ENCODE data around the gene LMTK2. TPM values are rescaled to one million over a fixed set of nuclear protein-coding genes. Genes with fewer than 3 reads are reported as not detected.

Gene LMTK2
- total RNA-seq, 1 donor from 2014 or later = 20.6 TPM

DNA sequence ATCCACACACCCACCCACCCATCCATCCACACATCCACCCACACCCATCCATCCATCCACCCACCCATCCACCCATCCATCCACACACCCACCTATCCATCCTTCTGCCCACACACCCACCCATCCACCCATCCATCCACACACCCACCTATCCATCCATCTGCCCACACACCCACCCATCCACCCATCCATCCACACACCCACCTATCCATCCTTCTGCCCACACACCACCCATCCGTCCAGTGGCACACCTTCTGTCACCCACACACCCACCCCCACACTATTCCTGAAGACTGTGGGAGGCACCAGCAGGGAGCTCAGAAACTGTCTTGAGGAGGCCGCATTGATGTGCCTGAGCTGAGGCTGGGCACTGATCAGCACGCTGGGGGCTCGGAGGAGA, 136.3 kb downstream of the LMTK2 start:
- H3K36me3 Mint-ChIP-seq (ENCODE audit: unreplicated experiment) = peaks cover 6% of the 10 kb centered on the region
- DNase-seq = no peak
- H3K4me1 Mint-ChIP-seq (ENCODE audit: low read depth, unreplicated experiment) = peaks cover 1% of the 10 kb centered on the region
- peaks cover 3% of the 10 kb centered on the region for H3K27me3 Mint-ChIP-seq (ENCODE audit: unreplicated experiment)
- TF ChIP-seq, protein P1, sequence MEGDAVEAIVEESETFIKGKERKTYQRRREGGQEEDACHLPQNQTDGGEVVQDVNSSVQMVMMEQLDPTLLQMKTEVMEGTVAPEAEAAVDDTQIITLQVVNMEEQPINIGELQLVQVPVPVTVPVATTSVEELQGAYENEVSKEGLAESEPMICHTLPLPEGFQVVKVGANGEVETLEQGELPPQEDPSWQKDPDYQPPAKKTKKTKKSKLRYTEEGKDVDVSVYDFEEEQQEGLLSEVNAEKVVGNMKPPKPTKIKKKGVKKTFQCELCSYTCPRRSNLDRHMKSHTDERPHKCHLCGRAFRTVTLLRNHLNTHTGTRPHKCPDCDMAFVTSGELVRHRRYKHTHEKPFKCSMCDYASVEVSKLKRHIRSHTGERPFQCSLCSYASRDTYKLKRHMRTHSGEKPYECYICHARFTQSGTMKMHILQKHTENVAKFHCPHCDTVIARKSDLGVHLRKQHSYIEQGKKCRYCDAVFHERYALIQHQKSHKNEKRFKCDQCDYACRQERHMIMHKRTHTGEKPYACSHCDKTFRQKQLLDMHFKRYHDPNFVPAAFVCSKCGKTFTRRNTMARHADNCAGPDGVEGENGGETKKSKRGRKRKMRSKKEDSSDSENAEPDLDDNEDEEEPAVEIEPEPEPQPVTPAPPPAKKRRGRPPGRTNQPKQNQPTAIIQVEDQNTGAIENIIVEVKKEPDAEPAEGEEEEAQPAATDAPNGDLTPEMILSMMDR (IDR thresholded peaks at IDR 0.05; ENCODE audit: partially characterized antibody, unreplicated experiment) = no peak
- no peak overlapping the region for H3K4me3 Mint-ChIP-seq (ENCODE audit: unreplicated experiment)
- H3K27ac Mint-ChIP-seq (ENCODE audit: unreplicated experiment) = no peak overlapping the region
- H3K9me3 Mint-ChIP-seq (ENCODE audit: unreplicated experiment) = peaks cover 3% of the 10 kb centered on the region

DNA sequence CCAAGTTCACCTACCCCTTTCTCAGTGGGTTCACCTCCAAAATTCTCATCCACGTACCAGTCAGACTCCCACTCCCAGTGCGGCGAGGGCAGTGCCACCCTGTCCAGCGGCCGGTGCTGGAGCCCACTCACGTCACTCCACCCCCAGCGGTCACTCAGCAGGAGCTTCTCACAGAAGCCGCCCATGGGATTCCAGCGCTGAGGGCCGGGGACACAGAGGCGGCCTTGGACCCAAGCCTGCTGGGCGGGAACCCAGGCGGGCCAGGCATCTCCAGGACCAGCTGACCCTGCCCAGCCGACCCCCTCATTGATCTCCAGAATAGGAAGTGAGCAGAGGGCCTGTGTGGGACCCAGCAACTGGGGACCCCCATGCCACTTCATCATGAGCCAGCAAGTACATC, 138.2 kb downstream of the LMTK2 start:
- no peak for DNase-seq

DNA sequence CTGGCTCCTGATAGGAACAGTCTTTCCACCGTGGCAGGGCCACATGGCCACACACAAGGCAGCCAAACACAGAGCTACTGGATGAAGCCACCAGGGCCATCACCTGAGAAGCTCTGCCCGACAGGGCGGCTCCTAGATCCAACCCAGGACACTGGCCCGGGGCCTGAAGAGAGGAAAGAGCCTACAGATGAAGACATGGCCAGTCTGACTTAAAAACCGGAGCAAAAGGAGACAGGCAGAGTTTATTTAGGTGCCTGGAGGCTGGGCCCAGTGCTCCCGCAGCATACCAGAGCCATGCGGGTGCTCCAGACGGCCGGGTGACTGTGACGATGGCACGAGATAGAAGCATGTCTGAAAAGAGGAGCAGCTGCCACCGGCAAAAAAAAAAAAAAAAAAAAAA, 141.5 kb downstream of the LMTK2 start:
- TF ChIP-seq, protein P1 (IDR thresholded peaks at IDR 0.05; ENCODE audit: partially characterized antibody, unreplicated experiment) = no peak

More for the DNA sequence above, 138.2 kb downstream of the LMTK2 start:
- TF ChIP-seq, protein P1 (IDR thresholded peaks at IDR 0.05; ENCODE audit: partially characterized antibody, unreplicated experiment) = no peak
- H3K27ac Mint-ChIP-seq (ENCODE audit: unreplicated experiment) = no peak overlapping the region
- H3K4me1 Mint-ChIP-seq (ENCODE audit: low read depth, unreplicated experiment) = peaks cover 5% of the 10 kb centered on the region
- peaks cover 4% of the 10 kb centered on the region for H3K9me3 Mint-ChIP-seq (ENCODE audit: unreplicated experiment)
- peaks cover 4% of the 10 kb centered on the region for H3K27me3 Mint-ChIP-seq (ENCODE audit: unreplicated experiment)
- H3K4me3 Mint-ChIP-seq (ENCODE audit: unreplicated experiment) = no peak overlapping the region
- H3K36me3 Mint-ChIP-seq (ENCODE audit: unreplicated experiment) = no peaks in the 10 kb centered on the region

DNA sequence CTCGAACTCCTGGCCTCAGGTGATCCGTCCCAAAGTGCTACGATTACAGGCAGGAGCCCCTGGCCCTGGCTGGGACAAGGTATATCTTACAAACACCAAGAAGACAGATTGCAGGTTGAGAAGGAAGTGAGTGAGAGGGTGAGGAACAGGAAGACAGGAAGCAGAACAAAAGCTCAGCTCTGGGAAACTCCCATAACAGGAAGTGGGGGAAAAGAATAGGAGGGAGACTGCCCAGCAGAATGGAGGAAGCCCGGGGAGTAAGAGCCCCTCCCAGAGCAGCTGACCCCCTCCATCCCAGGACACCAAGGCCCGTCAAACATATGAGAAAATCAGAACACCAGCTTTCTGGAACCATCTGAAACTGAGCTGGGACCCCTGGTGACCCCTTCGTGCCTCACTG, 142.4 kb downstream of the LMTK2 start:
- peaks cover 13% of the 10 kb centered on the region for H3K4me1 Mint-ChIP-seq (ENCODE audit: low read depth, unreplicated experiment)
- peaks cover 18% of the 10 kb centered on the region for H3K9me3 Mint-ChIP-seq (ENCODE audit: unreplicated experiment)
- peak overlapping the region; percentile 72 for H3K27ac Mint-ChIP-seq (ENCODE audit: unreplicated experiment)
- DNase-seq = no peak
- peak overlapping the region; percentile 76 for H3K4me3 Mint-ChIP-seq (ENCODE audit: unreplicated experiment)
- TF ChIP-seq, protein P1 (IDR thresholded peaks at IDR 0.05; ENCODE audit: partially characterized antibody, unreplicated experiment) = no peak
- peaks cover 14% of the 10 kb centered on the region for H3K27me3 Mint-ChIP-seq (ENCODE audit: unreplicated experiment)
- no peaks in the 10 kb centered on the region for H3K36me3 Mint-ChIP-seq (ENCODE audit: unreplicated experiment)

More for the DNA sequence above, 141.5 kb downstream of the LMTK2 start:
- H3K27me3 Mint-ChIP-seq (ENCODE audit: unreplicated experiment) = peaks cover 14% of the 10 kb centered on the region
- H3K36me3 Mint-ChIP-seq (ENCODE audit: unreplicated experiment) = no peaks in the 10 kb centered on the region
- H3K27ac Mint-ChIP-seq (ENCODE audit: unreplicated experiment) = no peak overlapping the region
- no peak for DNase-seq
- peaks cover 18% of the 10 kb centered on the region for H3K9me3 Mint-ChIP-seq (ENCODE audit: unreplicated experiment)
- peak overlapping the region; percentile 63 for H3K4me3 Mint-ChIP-seq (ENCODE audit: unreplicated experiment)
- peaks cover 11% of the 10 kb centered on the region for H3K4me1 Mint-ChIP-seq (ENCODE audit: low read depth, unreplicated experiment)

DNA sequence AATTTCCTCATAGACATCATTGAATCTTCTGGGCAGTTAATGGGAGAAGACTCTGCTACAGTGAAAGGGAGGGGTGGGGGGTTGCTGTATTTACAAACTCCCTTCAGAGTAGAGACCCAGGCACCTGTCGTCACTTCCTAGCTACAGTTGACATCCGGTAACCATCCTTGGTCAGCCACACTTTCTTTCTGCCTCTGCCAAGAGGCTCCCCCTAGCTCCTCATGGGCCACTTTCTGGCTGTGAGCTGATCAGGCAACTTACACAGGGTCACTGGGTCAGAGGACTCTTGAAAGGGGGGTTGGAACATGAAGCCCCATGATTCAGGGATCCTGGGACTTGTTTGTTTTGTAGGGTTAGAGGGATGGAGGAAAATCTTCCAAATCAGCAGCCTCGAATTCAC, 144.1 kb downstream of the LMTK2 start:
- peak overlapping the region; percentile 97 for H3K27ac Mint-ChIP-seq (ENCODE audit: unreplicated experiment)

More for the DNA sequence above, 144.1 kb downstream of the LMTK2 start:
- peaks cover 13% of the 10 kb centered on the region for H3K4me1 Mint-ChIP-seq (ENCODE audit: low read depth, unreplicated experiment)
- TF ChIP-seq, protein P1 (IDR thresholded peaks at IDR 0.05; ENCODE audit: partially characterized antibody, unreplicated experiment) = no peak
- peak overlapping the region; percentile 92 for H3K4me3 Mint-ChIP-seq (ENCODE audit: unreplicated experiment)
- DNase-seq = no peak
- no peaks in the 10 kb centered on the region for H3K36me3 Mint-ChIP-seq (ENCODE audit: unreplicated experiment)
- H3K9me3 Mint-ChIP-seq (ENCODE audit: unreplicated experiment) = peaks cover 17% of the 10 kb centered on the region
- H3K27me3 Mint-ChIP-seq (ENCODE audit: unreplicated experiment) = peaks cover 15% of the 10 kb centered on the region

All from glutamatergic neuron (in vitro differentiated cells).